ENCODE measurements around the gene KIF26A.

DNA sequence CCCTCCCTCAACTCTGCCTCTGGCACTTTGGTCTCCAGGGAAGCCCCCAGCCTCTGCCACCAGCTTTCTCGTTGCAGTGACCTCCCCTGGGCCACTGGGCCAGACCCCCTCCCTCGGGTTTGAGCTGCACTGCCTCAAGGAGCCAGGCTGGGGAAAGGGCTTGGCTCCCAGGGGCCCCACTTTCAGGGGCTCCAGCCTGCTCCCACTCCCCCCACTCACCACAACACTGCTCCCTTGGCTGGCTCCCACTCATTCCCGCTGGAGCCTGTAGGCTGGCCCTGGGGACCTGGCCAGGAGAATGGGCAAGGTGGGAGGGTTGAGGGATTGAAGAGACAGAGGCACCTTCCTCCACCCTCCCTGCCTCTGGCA, 19.3 kb upstream of the KIF26A start:
- TF ChIP-seq CTCF (conservative IDR thresholded peaks at IDR 0.05) (no peak), ZFX (IDR thresholded peaks at IDR 0.05) (no peak)
